HG02973 (cell line): ENCODE data around the gene RPS6KA5.
"Not testable (repeated sequence)": the region's sequence is repeated elsewhere in the genome, so short reads cannot be mapped to it uniquely, and the experiment has no call there.

ENCODE experiments used
- ATAC-seq: cut with Tn5 transposase; IDR thresholded peaks from one replicate; pipeline ENCODE4 v1.9.1; 2021; ENCODE audit warnings: moderate library complexity; ENCODE audit not compliant: unreplicated experiment

The RPS6KA5 gene

DNA sequence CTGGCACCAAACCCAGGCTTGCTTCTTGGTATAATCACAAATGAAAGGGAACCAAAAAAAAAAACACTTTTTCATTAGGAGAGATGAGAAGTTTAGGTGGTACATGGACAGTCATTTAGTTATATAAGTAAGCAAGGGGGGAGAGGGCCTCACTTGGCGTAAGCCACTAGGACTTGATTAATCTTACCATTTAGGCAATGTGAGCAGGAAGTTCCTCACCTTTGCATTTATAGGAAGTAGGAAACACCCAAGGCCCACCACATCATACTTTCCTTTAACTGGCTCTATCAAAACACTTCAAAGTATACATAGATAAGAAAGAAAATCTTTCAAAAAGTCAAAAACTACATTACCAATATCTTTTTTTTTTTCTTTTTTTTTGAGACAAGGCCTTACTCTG, 6.7 kb upstream of the RPS6KA5 start:
- ATAC-seq = no peak

- no peak for ATAC-seq
These were observed 4.8 kb upstream of the RPS6KA5 start for GRCh38 chr14:91065266-91065665.

- no peak for ATAC-seq
These were observed 2.7 kb upstream of the RPS6KA5 start for GRCh38 chr14:91063119-91063518.

DNA sequence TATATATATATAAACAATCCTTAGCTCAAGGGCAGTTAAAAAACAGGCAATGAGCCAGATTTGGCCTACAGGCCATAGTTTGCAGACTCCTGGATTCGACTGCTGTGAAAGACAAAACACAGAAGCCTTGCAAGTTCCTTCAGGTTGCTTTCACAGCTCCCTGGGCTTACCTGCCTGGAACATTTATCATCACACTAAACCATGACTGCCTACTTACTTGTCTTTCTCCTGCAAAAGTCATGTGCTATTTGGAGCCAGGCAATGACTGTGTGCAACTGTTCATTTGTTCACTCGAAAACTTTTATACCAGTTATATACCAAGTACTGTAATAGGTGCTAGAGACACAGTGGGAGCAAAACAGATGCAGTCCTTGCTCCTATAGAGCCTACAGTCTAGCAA, 2.2 kb upstream of the RPS6KA5 start:
- ATAC-seq = no peak

- ATAC-seq = no peak
These were observed 831 bp upstream of the RPS6KA5 start for GRCh38 chr14:91061056-91061887.

- peak; percentile 19 for ATAC-seq
These were observed 678 bp downstream of the RPS6KA5 start for GRCh38 chr14:91059576-91060350.

- ATAC-seq = no peak
These were observed 2.3 kb downstream of the RPS6KA5 start for GRCh38 chr14:91058042-91058581.

DNA sequence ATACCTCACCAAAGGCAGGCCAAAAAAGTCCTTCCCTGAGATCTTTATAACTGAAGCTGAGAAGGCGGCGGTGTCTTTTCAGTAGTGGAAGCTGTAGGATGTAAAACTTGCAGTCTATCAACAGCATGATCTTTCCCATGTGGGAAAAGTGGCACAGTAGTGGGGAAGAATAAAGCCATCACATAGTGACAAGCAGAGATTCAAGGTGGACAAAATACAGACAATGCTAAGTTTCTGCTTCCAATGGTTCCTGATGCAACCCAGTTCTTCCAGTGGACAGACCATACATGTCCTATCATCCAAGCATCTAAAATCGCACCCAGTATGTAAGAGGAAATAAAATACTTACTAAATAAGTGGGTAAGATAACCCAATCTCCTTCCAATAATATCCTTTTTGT, 4.1 kb downstream of the RPS6KA5 start:
- no peak for ATAC-seq

GRCh38 chr14:91055016-91055415, 5.4 kb downstream of the RPS6KA5 start:
- ATAC-seq = no peak

- no peak for ATAC-seq
These were observed 11.8 kb downstream of the RPS6KA5 start for GRCh38 chr14:91048676-91049075.

DNA sequence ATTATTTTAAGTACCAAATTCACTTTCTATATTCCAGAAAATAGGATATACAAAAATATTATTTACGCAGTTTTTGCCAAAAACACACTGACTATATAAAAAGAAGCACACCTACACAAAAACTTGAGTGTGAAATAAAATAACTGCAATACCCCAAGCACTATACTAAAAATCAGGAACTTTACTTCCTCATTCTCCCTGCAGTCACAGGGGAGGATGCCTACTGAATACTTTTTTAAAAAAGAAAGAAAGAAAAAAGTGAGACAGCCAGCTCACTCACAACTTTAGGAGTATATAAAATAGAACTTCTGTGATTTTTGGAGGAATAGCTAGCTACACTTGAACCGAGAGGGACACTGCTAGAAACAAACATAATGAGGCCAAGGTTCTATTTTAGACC, 12.2 kb downstream of the RPS6KA5 start:
- no peak for ATAC-seq

DNA sequence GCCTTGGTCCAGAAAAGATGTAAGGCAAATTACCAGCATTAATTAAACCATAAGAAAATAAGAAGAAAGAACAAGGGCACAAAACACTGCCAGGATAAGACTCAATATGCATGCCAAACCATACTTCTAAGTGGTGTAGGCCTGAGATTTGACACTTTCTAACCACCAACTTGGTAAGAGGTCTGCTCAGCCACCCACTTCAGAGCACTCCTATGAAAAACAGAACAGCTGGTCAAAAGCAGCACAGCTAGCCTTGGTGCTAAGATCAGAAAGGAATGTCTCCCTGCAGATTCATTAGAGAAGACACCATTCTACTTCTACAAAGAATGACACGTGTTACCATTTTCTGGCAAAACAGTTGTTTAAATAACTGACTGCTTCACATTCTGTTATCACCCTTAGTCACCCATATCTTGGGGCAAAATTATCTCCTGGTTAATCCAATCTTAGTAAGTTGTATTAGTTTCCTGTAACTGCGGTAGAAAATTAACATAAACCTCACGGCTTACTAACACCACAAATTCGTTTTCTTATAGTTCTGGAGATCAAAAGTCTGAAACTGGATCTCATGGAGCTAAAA, 13.2 kb downstream of the RPS6KA5 start:
- ATAC-seq = no peak

GRCh38 chr14:91046488-91047072, 13.9 kb downstream of the RPS6KA5 start:
- no peak for ATAC-seq

DNA sequence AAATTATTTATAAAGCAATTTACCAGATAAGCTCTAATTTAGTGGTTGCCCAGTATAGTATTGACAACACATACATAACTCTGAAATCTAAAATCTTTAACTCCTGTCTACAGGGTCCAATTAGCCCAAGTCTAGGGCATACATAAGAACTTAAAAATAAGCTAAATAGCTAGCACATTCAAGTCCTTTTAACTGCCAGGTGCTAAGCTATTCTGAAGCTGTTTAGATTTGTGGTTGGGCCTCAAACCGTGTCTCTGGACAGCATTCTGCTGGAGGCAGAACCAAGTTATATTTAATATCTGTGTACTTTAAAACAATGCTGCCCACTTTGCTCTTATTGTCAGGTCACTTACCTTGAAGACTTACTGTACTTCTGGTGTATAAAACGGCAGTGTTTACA, 19.0 kb downstream of the RPS6KA5 start:
- no peak for ATAC-seq

DNA sequence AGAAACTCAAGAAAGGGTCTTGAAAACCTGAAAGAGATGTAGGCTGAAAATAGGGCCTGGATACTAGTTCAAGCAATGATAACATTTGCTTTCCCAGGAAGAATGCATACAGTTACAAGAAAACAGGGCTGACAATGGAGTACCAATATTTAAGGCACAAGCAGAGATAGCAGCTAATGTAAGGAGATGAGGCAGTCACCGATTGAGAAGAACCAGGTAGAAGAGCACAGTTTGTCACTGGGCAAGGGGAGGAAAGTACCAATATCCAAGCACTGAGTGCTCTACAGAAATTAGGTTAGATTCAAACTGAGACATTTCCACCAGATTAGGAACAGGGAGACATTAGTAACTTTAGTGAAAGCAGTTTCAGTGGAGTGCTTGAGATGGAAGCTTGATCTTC, 19.9 kb downstream of the RPS6KA5 start:
- no peak for ATAC-seq

- ATAC-seq = no peak
These were observed 22.0 kb downstream of the RPS6KA5 start for GRCh38 chr14:91038439-91038838.

DNA sequence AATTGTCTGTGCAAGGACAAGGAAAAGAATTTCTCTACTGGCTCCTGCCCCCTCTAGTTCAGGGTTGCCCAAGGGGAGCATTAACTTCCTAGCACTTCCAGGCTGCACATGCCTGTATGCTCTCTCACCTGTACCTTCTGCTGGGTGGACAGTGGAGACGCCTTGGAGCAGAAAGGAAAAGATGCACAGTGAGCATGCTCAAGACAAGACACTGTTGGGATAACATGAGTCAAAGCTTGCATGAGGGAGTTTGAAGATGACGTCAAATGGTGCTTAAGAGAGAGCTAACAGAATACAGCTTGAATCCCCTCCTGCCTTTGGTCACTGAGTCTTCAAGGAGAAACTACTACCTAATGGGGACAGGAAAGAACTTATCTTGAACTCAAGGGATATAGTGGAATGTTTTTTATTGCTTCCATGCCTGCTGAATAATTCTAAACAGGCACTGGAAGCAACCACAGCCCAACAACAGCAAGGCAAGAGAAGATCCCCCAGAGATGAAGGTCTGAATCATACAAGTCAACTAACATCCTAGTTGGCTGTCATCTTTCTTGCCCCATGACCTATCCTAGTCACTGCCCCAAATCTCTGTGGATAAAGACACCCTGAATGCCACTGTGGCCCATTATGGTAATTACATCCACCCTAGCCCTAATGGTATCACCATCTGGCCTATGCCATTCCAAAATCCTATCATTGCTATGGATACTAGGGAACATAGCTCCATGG, 23.5 kb downstream of the RPS6KA5 start:
- ATAC-seq = no peak

- peak; percentile 62 for ATAC-seq
These were observed 24.6 kb downstream of the RPS6KA5 start for GRCh38 chr14:91035855-91036254.

DNA sequence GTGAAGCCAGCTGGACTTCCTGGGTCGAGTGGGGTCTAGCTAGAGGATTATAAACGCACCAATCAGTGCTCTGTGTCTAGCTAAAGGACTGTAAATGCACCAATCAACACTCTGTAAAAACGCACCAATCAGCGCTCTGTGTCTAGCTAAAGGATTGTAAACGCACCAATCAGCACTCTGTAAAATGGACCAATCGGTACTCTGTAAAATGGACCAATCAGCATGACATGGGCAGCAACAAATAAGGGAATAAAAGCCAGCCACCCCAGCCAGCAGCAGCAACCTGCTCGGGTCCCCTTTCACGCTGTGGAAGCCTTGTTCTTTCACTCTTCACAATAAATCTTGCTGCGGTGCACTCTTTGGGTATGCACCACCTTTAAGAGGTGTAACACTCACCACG, 26.1 kb downstream of the RPS6KA5 start:
- ATAC-seq = not testable (repeated sequence)

DNA sequence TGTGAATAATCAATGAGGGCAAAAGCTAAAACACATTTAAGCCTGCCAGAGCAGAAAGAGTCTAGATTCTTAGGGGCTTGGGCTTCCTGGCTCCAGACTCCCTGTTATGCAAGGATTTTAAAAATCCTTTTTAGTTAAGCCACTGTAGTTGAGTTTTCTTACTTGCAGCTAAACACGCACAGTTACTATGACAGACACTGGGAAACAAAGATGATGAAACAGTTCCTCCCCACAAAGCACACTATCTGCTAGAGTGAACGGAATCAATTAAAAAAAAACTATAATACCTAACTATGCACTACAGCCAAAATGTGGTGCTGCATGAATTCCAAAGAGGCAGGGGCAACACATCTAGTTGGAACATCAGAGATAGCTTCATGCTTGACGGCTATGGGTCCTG, 28.2 kb downstream of the RPS6KA5 start:
- ATAC-seq = no peak

DNA sequence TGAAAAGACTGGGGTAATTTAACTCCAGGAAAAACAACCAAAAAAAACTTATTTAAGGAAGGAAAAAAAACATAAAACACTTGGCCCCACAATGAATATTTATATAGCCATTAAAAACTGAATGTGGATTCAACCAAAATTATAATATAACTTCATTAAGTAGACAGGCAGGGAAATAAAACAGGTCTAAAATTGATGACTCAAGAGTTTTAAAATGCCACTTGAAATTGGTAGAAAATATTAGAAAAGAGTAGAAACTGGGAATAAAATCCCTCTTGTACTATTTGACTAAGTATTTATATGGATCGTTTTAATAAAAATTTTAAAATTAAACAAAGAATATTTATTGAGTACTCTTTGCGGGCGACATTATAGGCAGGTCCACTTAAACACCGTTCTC, 28.8 kb downstream of the RPS6KA5 start:
- ATAC-seq = no peak
